ENCODE data around the gene KLHL17.
"Not testable (repeated sequence)": the region's sequence is repeated elsewhere in the genome, so short reads cannot be mapped to it uniquely, and the experiment has no call there.

KLHL17 gene

GRCh38 chr1:991895-992294 is 31.5 kb downstream of the KLHL17 start:
- no peaks in the 10 kb centered on the region for H3K9me3 ChIP-seq (ENCODE audit: low read length)
- no peaks in the 10 kb centered on the region for H3K4me1 ChIP-seq (ENCODE audit: insufficient read depth, low read length, severe bottlenecking)
- no peak overlapping the region for H3K27ac ChIP-seq (ENCODE audit: low read depth, low read length, poor library complexity, severe bottlenecking)
- no peaks in the 10 kb centered on the region for H3K79me2 ChIP-seq (ENCODE audit: insufficient read depth, low read length)
- no peaks in the 10 kb centered on the region for H4K20me1 ChIP-seq (ENCODE audit: insufficient read depth, low read length)
- no peaks in the 10 kb centered on the region for H3F3A ChIP-seq (ENCODE audit: insufficient read depth, low read length)
- TF ChIP-seq CTCF (IDR thresholded peaks at IDR 0.05; ENCODE audit: low read length), result no peak
- H3K9me2 ChIP-seq (ENCODE audit: low read depth, low read length), result no peaks in the 10 kb centered on the region
- H2AFZ ChIP-seq (ENCODE audit: low read length), result no peak overlapping the region
- H3K4me3 ChIP-seq (ENCODE audit: low read depth, low read length, poor library complexity, severe bottlenecking), result no peak overlapping the region
- H3K9ac ChIP-seq (ENCODE audit: low read length), result no peak overlapping the region
- H3K4me2 ChIP-seq (ENCODE audit: low read length), result no peak overlapping the region
- H3K36me3 ChIP-seq (ENCODE audit: insufficient read depth, low read length), result no peaks in the 10 kb centered on the region
- peaks cover 10% of the 10 kb centered on the region; the same call in 1 of the 2 replicates for H3K27me3 ChIP-seq (ENCODE audit: insufficient read depth, low read length)

- no peak overlapping the region for H3K27ac ChIP-seq (ENCODE audit: low read depth, low read length, poor library complexity, severe bottlenecking)
- H2AFZ ChIP-seq (ENCODE audit: low read length), result no peak overlapping the region
- no peaks in the 10 kb centered on the region for H3K9me3 ChIP-seq (ENCODE audit: low read length)
- H3K79me2 ChIP-seq (ENCODE audit: insufficient read depth, low read length), result no peaks in the 10 kb centered on the region
- no peaks in the 10 kb centered on the region for H4K20me1 ChIP-seq (ENCODE audit: insufficient read depth, low read length)
- no peak overlapping the region for H3K4me2 ChIP-seq (ENCODE audit: low read length)
- no peak overlapping the region for H3K9ac ChIP-seq (ENCODE audit: low read length)
- H3K36me3 ChIP-seq (ENCODE audit: insufficient read depth, low read length), result no peaks in the 10 kb centered on the region
- H3K9me2 ChIP-seq (ENCODE audit: low read depth, low read length), result no peaks in the 10 kb centered on the region
- TF ChIP-seq CTCF (IDR thresholded peaks at IDR 0.05; ENCODE audit: low read length) (no peak), EZH2 (IDR thresholded peaks at IDR 0.05; ENCODE audit: borderline replicate concordance, low read length) (no peak)
- no peak overlapping the region for H3K4me3 ChIP-seq (ENCODE audit: low read depth, low read length, poor library complexity, severe bottlenecking)
- H3K4me1 ChIP-seq (ENCODE audit: insufficient read depth, low read length, severe bottlenecking), result no peaks in the 10 kb centered on the region
- peaks cover 10% of the 10 kb centered on the region; the same call in 1 of the 2 replicates for H3K27me3 ChIP-seq (ENCODE audit: insufficient read depth, low read length)
- H3F3A ChIP-seq (ENCODE audit: insufficient read depth, low read length), result no peaks in the 10 kb centered on the region
Observed at GRCh38 chr1:992362-992761, 32.0 kb downstream of the KLHL17 start.

GRCh38 chr1:993379-993995 is 33.1 kb downstream of the KLHL17 start:
- Histone ChIP-seq H3K9me3 (ENCODE audit: low read length) (no peaks in the 10 kb centered on the region), H3K27me3 (ENCODE audit: insufficient read depth, low read length) (peaks cover 10% of the 10 kb centered on the region; the same call in 1 of the 2 replicates), H3K27ac (ENCODE audit: low read depth, low read length, poor library complexity, severe bottlenecking) (no peak overlapping the region), H3F3A (ENCODE audit: insufficient read depth, low read length) (no peaks in the 10 kb centered on the region), H3K4me3 (ENCODE audit: low read depth, low read length, poor library complexity, severe bottlenecking) (no peak overlapping the region), H2AFZ (ENCODE audit: low read length) (no peak overlapping the region), H3K4me2 (ENCODE audit: low read length) (no peak overlapping the region), H3K9me2 (ENCODE audit: low read depth, low read length) (no peaks in the 10 kb centered on the region), H3K4me1 (ENCODE audit: insufficient read depth, low read length, severe bottlenecking) (no peaks in the 10 kb centered on the region), H3K36me3 (ENCODE audit: insufficient read depth, low read length) (no peaks in the 10 kb centered on the region), H4K20me1 (ENCODE audit: insufficient read depth, low read length) (no peaks in the 10 kb centered on the region), H3K79me2 (ENCODE audit: insufficient read depth, low read length) (no peaks in the 10 kb centered on the region), H3K9ac (ENCODE audit: low read length) (no peak overlapping the region)
- TF ChIP-seq EZH2 (IDR thresholded peaks at IDR 0.05; ENCODE audit: borderline replicate concordance, low read length), result no peak
- no peak for TF ChIP-seq CTCF (IDR thresholded peaks at IDR 0.05; ENCODE audit: low read length)

- not testable (repeated sequence) for H3K27me3 ChIP-seq (ENCODE audit: insufficient read depth, low read length); H3K4me1 ChIP-seq (ENCODE audit: insufficient read depth, low read length, severe bottlenecking)
Observed at GRCh38 chr1:994546-994945, 34.2 kb downstream of the KLHL17 start.

More at GRCh38 chr1:994546-994945, 34.2 kb downstream of the KLHL17 start:
- H2AFZ ChIP-seq (ENCODE audit: low read length); H3K9ac ChIP-seq (ENCODE audit: low read length); H3K79me2 ChIP-seq (ENCODE audit: insufficient read depth, low read length); H3K4me2 ChIP-seq (ENCODE audit: low read length); H3F3A ChIP-seq (ENCODE audit: insufficient read depth, low read length); H3K4me3 ChIP-seq (ENCODE audit: low read depth, low read length, poor library complexity, severe bottlenecking); H3K9me3 ChIP-seq (ENCODE audit: low read length); H3K9me2 ChIP-seq (ENCODE audit: low read depth, low read length); H4K20me1 ChIP-seq (ENCODE audit: insufficient read depth, low read length); H3K36me3 ChIP-seq (ENCODE audit: insufficient read depth, low read length); H3K27ac ChIP-seq (ENCODE audit: low read depth, low read length, poor library complexity, severe bottlenecking): not testable (repeated sequence)
